Stimulated activated CD8-positive, alpha-beta memory T cell treated with anti-CD3 and anti-CD28 coated beads, Interleukin-7, amount 100 ng/mL, for 1 hour (primary cell): Measurements from ENCODE around the gene CACNA1C.

ENCODE experiments used
- DNase-seq, 2 donors: peaks; one replicate each; pipeline ENCODE4 v3.0.0-alpha.2; 2020; ENCODE audit warnings: low read depth in 2 of 2

CACNA1C gene

DNA sequence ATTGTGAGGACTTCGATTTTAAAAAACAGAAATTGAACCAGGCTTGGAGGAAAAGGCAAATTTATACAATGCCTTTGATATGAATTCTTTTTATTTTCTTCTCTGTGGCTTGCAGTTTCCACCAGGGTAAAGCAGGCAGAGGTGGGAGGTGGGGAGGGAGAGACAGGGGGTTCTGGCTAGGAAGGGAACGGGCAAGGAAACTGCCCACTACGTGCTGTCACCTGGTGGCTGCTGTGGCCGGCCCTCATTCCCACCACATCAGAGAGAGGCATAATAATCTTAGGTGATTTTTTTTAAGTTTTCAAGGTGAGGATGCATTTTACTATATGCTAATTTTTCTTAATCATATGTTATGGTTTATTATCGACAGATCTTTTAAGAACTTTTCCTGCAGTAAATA, 145.8 kb downstream of the CACNA1C start:
- no peak for DNase-seq

DNA sequence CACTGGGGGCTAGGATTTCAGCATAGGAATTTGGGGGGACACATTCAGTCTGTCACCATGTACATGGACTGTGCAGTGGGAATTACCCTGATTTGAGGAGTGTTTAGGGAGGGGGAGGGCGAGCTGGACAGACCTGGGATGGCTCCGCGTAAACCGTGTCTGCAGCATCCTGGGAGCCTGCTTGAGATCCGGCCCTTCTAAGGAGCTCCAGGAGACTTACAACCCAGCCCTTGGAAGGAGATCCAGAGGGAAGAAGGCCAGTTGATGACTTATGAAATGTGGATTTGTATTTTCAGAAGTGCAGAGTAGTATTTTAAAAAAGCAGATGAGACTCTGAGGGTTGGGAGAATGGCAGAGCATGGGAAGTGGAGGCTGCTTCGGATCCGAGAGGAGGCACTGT, 153.2 kb downstream of the CACNA1C start:
- no peak for DNase-seq

DNA sequence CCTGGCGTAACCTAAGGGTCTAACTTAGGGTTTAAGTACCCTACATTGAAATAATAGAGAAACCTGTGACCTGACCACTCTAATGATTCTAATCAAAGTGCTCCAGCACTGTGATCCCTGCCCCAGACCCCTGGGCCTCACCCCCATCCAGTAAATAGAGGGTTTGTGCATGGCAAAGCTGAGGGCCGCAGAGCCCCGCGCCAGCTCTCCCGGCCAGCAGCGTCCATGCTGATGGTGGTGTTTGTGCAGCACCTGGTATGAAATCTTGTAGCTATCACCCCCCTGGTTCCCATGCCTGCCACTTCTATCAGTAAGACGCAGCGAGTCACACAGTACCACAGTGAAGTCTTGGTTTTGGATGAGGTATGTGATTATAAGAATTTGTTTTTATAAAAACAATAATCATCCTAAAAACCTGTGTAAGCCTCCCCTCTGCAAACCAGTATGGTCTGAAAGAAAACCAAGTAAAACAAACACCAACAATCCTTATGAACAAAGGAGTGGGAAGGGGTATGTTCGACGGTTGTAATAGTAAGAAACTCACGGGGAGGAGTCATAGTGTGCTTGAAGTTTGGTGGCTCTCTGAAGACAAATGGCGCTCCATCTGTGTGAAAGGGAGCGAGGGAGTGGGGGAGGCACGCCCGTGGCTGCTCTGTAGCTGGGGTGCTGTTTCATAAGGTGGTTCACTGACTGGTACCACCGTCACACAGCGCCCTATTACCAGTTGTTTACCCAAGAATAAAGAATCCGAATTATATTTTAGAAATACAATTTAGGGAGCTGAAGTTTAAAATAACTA, 156.2 kb downstream of the CACNA1C start:
- DNase-seq, result no peak

DNA sequence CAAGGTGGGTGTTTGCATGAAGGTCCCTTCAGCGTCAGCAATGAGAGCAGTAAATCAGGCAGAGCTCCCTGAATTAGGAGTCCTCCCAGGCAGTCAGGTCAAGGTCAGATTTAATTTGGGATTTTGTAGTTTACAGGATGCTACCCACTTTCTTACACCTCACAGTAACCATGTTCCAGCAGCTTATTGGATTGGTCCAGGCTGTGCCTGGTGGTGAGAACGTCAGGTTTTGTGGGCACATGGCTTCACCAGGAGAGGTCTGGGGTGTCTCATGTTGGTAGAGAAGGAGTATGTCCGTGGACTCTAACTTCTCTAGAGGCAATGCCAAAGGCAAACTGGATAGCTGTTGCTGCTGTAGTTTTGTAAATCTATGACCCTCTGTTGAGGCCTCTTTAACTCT, 158.3 kb downstream of the CACNA1C start:
- DNase-seq, result no peak

DNA sequence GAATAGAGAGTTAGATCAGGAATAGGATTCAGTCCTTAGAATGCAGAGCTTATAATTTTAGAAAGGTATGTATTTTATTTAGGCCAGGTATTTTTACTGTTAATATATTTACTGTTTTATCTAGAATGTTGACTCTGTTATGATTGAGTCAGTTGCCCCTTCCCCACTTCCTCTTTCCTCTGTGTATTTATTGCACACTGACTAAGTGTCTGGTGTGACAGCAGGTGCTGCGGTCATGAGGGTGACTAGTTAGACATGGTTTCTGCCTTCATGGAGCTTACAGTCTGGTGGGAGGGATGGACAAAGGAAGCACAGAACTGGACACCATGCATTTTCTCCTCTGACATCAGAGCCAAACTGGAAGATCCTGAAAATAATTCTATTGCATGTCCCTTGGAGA, 159.8 kb downstream of the CACNA1C start:
- no peak for DNase-seq

- DNase-seq, result no peak
Observed at GRCh38 chr12:2212971-2213869, 160.4 kb downstream of the CACNA1C start.

DNA sequence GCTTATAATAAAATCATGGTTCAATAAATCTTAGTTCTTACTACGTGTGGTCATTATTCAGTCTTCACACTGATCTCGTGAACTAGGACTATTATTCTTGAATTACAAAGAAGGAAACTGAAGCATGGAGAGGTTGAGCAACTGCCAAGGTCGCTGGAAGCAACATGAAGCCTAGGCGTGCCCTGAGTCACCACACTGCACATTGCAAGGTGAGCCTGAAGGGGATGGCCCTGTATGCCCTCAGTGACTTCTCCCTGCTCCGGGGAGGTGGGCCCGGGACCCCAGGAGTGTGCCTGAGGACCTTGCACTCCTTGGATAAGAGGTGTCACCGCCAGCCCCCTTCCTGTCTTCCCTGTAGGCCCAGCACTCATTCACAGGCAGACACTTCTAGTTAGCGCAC, 161.6 kb downstream of the CACNA1C start:
- no peak for DNase-seq

- DNase-seq, result no peak
Observed at GRCh38 chr12:2215709-2216560, 163.1 kb downstream of the CACNA1C start.

GRCh38 chr12:2218706-2219105, 165.9 kb downstream of the CACNA1C start:
- no peak for DNase-seq

GRCh38 chr12:2221030-2221621, 168.3 kb downstream of the CACNA1C start:
- no peak for DNase-seq

DNA sequence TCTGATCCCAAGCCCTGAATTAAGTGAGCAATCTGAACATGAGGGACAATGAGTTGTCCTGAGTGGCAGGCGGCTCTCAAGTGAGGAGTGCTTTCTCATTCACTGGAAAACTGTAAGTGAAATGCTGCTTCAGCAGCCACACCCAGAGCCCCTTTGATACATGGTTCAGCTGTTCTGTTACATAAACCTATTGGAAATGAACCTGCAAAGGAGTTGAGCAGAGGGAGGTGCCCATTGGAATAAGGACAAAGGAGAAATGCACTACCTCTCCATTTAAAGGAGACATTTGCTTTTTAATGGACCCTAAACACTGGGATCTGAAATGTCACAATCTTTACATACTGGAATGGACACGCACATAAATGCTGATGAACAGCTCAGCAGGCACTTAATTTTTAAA, 169.9 kb downstream of the CACNA1C start:
- DNase-seq, result no peak

DNA sequence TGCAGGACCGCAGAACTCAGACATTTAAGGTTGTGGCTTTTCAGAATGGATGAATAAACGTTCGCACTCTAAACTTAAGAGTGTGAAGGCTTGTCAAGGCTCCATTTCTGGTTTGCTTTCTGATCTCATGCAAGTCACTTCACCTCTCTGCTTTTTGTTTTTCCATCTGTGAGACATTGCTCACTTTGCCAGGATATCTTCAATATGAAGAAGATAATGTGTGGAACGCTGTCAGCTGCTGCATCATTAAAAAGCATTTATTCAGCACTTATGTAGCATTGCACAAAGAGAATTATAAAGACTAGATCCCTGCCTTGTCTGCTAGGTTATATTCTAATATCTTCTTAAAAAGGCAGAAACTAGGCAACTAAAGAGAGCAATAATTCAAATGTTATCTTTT, 172.2 kb downstream of the CACNA1C start:
- no peak for DNase-seq

- no peak for DNase-seq
Observed at GRCh38 chr12:2225696-2226095, 172.9 kb downstream of the CACNA1C start.

DNA sequence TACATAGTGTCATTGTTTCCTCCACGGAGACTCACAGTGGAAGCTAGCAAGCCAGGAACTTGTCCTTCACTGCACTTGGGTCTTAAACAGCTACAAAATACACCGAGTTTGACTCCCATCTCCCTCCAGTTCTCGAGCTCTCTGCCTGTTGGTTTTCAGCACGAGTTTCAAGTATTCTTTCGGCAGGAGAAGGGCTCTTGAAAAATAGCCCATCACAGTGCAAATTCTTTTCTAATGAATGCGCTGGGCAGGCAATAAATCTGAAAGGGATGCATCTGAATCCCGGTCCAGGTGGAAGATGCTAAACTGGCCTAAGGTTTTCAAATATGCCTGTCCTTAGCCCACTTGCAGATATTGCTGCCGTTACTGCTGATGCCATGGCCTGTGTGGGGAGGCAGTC, 173.9 kb downstream of the CACNA1C start:
- DNase-seq, result no peak

- no peak for DNase-seq
Observed at GRCh38 chr12:2227360-2227759, 174.6 kb downstream of the CACNA1C start.

GRCh38 chr12:2228535-2228934, 175.7 kb downstream of the CACNA1C start:
- DNase-seq, result no peak

DNA sequence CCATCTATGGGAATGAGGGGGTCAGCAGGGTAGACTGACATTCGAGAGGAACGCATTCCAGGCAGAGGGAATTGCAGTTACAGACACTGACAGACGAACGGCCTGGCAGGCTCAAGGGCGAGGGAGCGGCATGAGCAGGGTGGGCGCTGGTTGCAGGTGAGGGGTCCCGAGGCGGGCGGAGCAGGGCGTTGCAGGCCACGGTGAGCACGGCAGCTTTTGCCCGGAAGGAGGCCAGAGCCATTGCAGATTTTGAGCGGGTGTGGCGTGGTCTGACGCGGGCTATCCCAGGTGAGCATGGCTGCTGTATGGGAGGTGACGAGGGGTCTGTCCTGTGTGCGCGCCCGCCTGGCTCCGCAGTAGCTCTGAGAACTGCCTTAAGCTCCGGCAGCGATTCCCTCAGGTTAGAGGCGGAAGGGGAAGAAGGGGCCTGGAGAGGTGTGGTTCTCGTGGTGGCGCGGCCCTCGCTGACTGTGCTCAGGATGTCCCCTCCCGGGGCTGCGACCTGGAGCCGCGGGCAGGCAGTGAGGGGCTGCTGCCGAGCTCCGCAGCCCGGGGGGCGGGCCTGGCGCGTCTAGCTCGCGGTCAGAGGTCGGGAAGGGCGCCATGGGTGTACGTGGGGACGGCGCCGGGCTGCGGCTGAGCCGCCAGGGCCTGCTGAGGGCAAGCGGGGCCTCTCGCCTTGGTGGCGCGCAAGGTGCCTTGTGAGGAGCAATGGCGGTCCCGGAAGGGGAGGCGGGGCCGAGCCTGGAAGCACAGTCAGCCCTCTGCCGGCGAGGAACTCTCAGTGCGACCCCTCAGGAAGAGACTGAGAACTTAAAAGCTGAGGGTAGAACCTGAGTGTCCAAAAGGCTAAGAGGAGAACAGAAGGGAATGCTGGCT, 177.1 kb downstream of the CACNA1C start:
- no peak for DNase-seq

DNA sequence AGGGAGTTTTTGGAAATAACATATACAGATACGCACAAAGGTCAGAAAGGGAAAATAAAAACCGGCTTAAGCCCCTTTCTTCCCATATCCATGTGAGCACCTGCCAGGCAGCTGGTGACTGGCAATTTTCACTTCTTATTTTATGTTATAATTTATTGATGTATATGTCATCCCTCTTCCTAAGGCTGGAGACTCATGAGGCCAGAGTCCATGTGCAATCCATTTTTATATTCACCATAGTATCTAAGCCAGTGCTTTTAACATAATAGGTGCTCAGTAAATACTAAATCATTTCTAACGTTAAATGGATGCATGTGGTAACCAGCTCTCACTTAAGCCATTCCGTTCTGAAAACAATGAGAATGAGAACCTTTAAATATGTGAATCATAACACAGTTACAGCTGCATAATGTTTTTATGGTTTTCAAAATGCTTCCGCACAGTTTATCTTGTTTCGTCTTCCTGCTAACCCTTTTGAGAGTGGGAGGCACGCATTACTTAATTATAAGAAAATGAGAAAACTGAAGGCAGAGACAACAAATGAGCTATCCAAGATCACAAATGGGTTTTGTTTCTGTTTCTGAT, 178.3 kb downstream of the CACNA1C start:
- no peak for DNase-seq

GRCh38 chr12:2231956-2232355, 179.2 kb downstream of the CACNA1C start:
- no peak for DNase-seq

DNA sequence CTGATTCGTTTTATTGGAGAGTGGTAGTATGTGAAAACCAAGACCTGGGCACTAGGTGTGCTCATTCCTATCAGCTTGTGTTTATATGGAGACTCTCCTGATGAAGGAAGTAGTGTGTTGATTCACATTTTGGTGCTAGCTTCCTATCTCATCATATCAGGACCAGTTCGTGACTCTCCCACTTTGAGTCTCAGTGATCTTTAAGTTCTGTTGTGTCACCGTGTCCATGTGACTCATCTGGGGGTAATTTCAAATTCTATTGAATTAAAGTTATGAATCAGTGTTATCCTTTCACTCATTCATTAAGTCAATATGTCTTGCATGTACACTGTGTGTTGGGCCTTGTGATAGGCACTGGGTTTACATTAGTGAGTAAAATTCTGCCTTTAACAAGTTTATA, 180.2 kb downstream of the CACNA1C start:
- DNase-seq, result no peak
